HepG2 (cell line): ENCODE data around the gene GGA3. TPM values are rescaled to one million over a fixed set of nuclear protein-coding genes. Genes with fewer than 3 reads are reported as not detected.

Experiments
- ASH2L ChIP-seq: fragments of 300-600, 200-600 bp; sonication (generic); IDR thresholded peaks from 2 replicates; pipeline ENCODE4 v1.7.0; 2017; ENCODE audit warnings: low read depth, mild to moderate bottlenecking, moderate library complexity, mixed read lengths, low read length; ENCODE audit not compliant: insufficient read length
- ATF4 ChIP-seq, 2 experiments: fragments of 450-650 bp in 1 of 2; sonication (generic) in 1 of 2; formaldehyde crosslinking; IDR thresholded peaks; 2 replicates each; pipeline versions ENCODE4 v1.5.0 to v1.8.0; 2020 to 2022; ENCODE audit warnings: mild to moderate bottlenecking in 1 of 2, missing genetic modification reagents in 1 of 2
- CEBPZ ChIP-seq: IDR thresholded peaks from 2 replicates; pipeline ENCODE4 v1.6.1; 2012; ENCODE audit warnings: low read length, improper control_type of control experiment
- HDAC1 ChIP-seq: sonication (generic); formaldehyde crosslinking; IDR thresholded peaks from 2 replicates; pipeline ENCODE4 v1.5.1; 2020; ENCODE audit warnings: mild to moderate bottlenecking, missing genetic modification reagents
- MZF1 ChIP-seq: sonication (generic); formaldehyde crosslinking; IDR thresholded peaks from 2 replicates; pipeline ENCODE4 v1.8.1; 2023; ENCODE audit warnings: mild to moderate bottlenecking, missing genetic modification reagents, borderline replicate concordance
- NFIB ChIP-seq: sonication (generic); formaldehyde crosslinking; IDR thresholded peaks from 2 replicates; pipeline ENCODE4 v1.9.0; 2021; ENCODE audit warnings: missing genetic modification reagents, mild to moderate bottlenecking, borderline replicate concordance
- POLR2AphosphoS2 ChIP-seq: IDR thresholded peaks from 2 replicates; pipeline ENCODE4 v1.6.1; 2011; ENCODE audit warnings: low read depth, low read length, improper control_type of control experiment
- TBL1XR1 ChIP-seq: fragments of 150-350 bp; IDR thresholded peaks from 2 replicates; pipeline ENCODE4 v1.6.1; 2014; ENCODE audit warnings: borderline replicate concordance, low read length; ENCODE audit not compliant: partially characterized antibody
- TBX3 ChIP-seq: fragments of 450-650 bp; IDR thresholded peaks from 2 replicates; pipeline ENCODE4 v1.6.1; 2017; ENCODE audit warnings: antibody characterized with exemption, mild to moderate bottlenecking, inconsistent platforms, borderline replicate concordance
- TOE1 ChIP-seq: sonication (generic); formaldehyde crosslinking; IDR thresholded peaks from 2 replicates; pipeline ENCODE4 v1.4.0; 2020; ENCODE audit warnings: mild to moderate bottlenecking, missing genetic modification reagents
- XBP1 ChIP-seq: sonication (generic); formaldehyde crosslinking; IDR thresholded peaks from 2 replicates; pipeline ENCODE4 v1.5.0; 2020; ENCODE audit warnings: missing genetic modification reagents
- ZNF350 ChIP-seq: sonication (generic); formaldehyde crosslinking; IDR thresholded peaks from 2 replicates; pipeline ENCODE4 v1.4.0; 2020; ENCODE audit warnings: mild to moderate bottlenecking, low read depth, missing genetic modification reagents, borderline replicate concordance
- ZNF589 ChIP-seq: sonication (generic); formaldehyde crosslinking; conservative IDR thresholded peaks from 2 replicates; pipeline ENCODE4 v1.8.0; 2022; ENCODE audit warnings: mild to moderate bottlenecking, moderate library complexity, missing genetic modification reagents
- ZNF768 ChIP-seq: sonication (generic); formaldehyde crosslinking; IDR thresholded peaks from 2 replicates; pipeline ENCODE4 v1.4.0; 2020; ENCODE audit warnings: missing genetic modification reagents
- ZNF782 ChIP-seq: sonication (generic); formaldehyde crosslinking; IDR thresholded peaks from 2 replicates; pipeline ENCODE4 v1.4.0; 2020; ENCODE audit warnings: missing genetic modification reagents, mild to moderate bottlenecking, borderline replicate concordance
- polyA plus RNA-seq, 8 experiments: library from polyadenylated mRNA; depleted of rRNA in 3 of 8; stranded (reverse) in 7 of 8; unstranded in 1 of 8; fragments of >200 nt; fragmentation: Illumina TruSeq in 4 of 8; extraction: Trizol in 4 of 8; gene quantifications; 2 replicates each; pipeline versions ENCODE4 v1.2.1 to v1.2.3, GENCODE V29; 2011 to 2016; ENCODE audit warnings: low read depth in 4 of 8, missing spikeins in 1 of 8, mixed read lengths in 1 of 8; ENCODE audit not compliant: insufficient read depth in 1 of 8
- total RNA-seq, 5 experiments: library from RNA; depleted of rRNA; stranded (reverse); fragments of >200 nt; fragmentation: Illumina TruSeq; extraction: Trizol; gene quantifications; 2 replicates each; pipeline ENCODE4 v1.2.3, GENCODE V29; 2016; ENCODE audit warnings: low read depth in 1 of 5
- TF ChIP-seq, protein P1 (sequence below): sonication (generic); formaldehyde crosslinking; IDR thresholded peaks from 2 replicates; pipeline ENCODE4 v1.9.0; 2022; ENCODE audit warnings: low read depth, missing genetic modification reagents
- TF ChIP-seq, protein P2 (sequence below): sonication (generic); formaldehyde crosslinking; IDR thresholded peaks from 2 replicates; pipeline ENCODE4 v1.5.0; 2020; ENCODE audit warnings: mild to moderate bottlenecking, missing genetic modification reagents
- TF ChIP-seq, protein P3 (sequence below): sonication (generic); formaldehyde crosslinking; IDR thresholded peaks from 2 replicates; pipeline ENCODE4 v1.4.0; 2020; ENCODE audit warnings: missing genetic modification reagents, low read depth, mild to moderate bottlenecking, borderline replicate concordance

Gene GGA3
- total and polyA plus RNA-seq, 2 of the 13 experiments (the other 11 are each of a cell fraction or from before 2014, with no cell fraction given), result 28.4 to 43.7 TPM

- TF ChIP-seq, protein P1, sequence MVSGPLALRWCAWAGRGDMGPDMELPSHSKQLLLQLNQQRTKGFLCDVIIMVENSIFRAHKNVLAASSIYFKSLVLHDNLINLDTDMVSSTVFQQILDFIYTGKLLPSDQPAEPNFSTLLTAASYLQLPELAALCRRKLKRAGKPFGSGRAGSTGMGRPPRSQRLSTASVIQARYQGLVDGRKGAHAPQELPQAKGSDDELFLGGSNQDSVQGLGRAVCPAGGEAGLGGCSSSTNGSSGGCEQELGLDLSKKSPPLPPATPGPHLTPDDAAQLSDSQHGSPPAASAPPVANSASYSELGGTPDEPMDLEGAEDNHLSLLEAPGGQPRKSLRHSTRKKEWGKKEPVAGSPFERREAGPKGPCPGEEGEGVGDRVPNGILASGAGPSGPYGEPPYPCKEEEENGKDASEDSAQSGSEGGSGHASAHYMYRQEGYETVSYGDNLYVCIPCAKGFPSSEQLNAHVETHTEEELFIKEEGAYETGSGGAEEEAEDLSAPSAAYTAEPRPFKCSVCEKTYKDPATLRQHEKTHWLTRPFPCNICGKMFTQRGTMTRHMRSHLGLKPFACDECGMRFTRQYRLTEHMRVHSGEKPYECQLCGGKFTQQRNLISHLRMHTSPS (CRISPR knock-in tag), result peak; percentile 46; the same call in 1 of the 2 replicates
- TF ChIP-seq ZNF589, result no peak
- peak; percentile 10; the same call in 1 of the 2 replicates for TF ChIP-seq POLR2AphosphoS2
- no peak; the same call in 1 of the 2 replicates for TF ChIP-seq ZNF768 (CRISPR knock-in tag)
- 0 out of 2 replicates have a peak, but pooled peaks have one; percentile 48 for TF ChIP-seq TOE1 (CRISPR knock-in tag)
- TF ChIP-seq, protein P2, sequence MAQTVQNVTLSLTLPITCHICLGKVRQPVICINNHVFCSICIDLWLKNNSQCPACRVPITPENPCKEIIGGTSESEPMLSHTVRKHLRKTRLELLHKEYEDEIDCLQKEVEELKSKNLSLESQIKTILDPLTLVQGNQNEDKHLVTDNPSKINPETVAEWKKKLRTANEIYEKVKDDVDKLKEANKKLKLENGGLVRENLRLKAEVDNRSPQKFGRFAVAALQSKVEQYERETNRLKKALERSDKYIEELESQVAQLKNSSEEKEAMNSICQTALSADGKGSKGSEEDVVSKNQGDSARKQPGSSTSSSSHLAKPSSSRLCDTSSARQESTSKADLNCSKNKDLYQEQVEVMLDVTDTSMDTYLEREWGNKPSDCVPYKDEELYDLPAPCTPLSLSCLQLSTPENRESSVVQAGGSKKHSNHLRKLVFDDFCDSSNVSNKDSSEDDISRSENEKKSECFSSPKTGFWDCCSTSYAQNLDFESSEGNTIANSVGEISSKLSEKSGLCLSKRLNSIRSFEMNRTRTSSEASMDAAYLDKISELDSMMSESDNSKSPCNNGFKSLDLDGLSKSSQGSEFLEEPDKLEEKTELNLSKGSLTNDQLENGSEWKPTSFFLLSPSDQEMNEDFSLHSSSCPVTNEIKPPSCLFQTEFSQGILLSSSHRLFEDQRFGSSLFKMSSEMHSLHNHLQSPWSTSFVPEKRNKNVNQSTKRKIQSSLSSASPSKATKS (CRISPR knock-in tag), result no peak
- peak; percentile 2 for TF ChIP-seq ASH2L
- no peak for TF ChIP-seq ZNF782 (CRISPR knock-in tag)
- TF ChIP-seq XBP1 (CRISPR knock-in tag), result no peak
- no peak for TF ChIP-seq HDAC1 (CRISPR knock-in tag)
- no peak for TF ChIP-seq TBX3
- no peak for TF ChIP-seq CEBPZ
- TF ChIP-seq, protein P3, sequence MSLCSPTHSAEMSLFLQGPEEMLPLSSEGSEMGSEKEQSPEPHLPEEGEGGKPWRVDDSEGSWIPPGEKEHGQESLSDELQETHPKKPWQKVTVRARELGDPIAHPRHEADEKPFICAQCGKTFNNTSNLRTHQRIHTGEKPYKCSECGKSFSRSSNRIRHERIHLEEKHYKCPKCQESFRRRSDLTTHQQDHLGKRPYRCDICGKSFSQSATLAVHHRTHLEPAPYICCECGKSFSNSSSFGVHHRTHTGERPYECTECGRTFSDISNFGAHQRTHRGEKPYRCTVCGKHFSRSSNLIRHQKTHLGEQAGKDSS (CRISPR knock-in tag), result peak; percentile 27; the same call in 1 of the 2 replicates
- peak; percentile 38; the same call in 1 of the 2 replicates for TF ChIP-seq ZNF350
- no peak for TF ChIP-seq TBL1XR1
- TF ChIP-seq ATF4 (CRISPR knock-in tag; IDR thresholded peaks at IDR 0.05), result no peak
- TF ChIP-seq MZF1 (CRISPR knock-in tag), result no peak
- TF ChIP-seq NFIB (CRISPR knock-in tag), result no peak
Observed at GRCh38 chr17:75271955-75272847, 10.8 kb upstream of the GGA3 start (continued).
